ENCODE results near the gene PERM1. TPM values are rescaled to one million over a fixed set of nuclear protein-coding genes. Genes with fewer than 3 reads are reported as not detected.

The PERM1 gene
- polyA plus RNA-seq, 4 donors, result 0.23 to 0.43 (median 0.32) TPM; not detected in 1

DNA sequence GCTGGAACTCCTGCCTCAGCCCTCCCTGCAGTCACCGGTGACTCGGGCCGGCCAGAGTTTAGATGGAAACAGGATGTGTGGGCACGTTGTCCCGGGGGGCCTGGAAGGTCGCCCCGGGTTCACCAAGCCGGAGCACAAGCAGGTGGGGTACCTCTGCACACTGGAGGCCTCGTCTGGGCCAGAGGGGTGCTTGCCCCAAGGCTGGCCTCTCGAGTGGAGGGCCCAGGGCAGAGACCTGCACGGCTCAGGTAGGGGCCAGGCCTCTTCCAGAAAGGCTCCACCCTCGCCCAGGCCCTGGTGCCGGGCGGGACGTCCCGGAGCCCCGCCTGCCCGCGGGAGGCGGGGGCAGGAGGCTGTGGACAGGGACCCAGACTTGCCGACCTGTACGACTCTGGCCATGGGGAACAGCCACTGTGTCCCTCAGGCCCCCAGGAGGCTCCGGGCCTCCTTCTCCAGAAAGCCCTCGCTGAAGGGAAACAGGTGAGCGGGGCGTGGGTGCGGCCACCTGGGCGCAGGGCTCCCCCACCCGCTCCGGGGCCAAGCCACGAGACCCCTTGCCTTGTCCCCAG, 15.7 kb downstream of the PERM1 start, which contains the start of gene PLEKHN1:
Gene PLEKHN1, plus strand, starts transcription at position 348 of the 569 bp plus-strand sequence. Its CDS starts 50 bp downstream, at position 398.
- no peak for DNase-seq (ENCODE audit: low read depth in 4 of 4, low spot score in 3 of 4)

DNA sequence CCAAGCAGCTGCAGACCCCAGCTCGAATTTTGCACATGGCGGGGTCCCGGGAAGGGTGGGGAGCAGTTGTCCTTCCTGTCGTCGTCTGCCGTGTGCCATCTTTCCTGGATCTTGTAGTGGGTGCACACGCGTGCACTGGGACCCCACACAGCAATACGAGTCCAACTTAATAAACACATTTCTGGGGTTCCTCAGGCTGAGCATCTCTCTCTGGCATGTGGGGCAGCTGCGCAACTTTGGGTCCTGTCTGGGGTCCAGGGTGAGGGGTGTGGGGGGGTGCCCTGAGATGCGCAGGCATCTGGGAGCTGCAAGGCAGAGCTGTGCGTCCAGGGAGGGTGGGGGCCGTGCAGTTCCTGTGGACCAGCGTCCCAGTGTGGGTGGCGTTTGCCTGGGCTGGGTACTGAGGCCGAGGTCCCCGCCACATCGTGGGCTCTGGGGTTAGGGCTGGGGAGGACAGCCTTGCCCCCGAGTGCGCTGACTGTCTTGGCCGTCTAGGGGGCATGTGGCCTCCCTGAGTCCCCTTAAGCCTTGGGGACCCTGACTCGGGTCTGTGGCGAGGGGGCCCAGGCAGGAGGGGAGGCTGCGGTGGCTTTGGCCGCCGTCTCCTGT, 16.3 kb downstream of the PERM1 start:
- no peak for DNase-seq (ENCODE audit: low read depth in 4 of 4, low spot score in 3 of 4)

DNA sequence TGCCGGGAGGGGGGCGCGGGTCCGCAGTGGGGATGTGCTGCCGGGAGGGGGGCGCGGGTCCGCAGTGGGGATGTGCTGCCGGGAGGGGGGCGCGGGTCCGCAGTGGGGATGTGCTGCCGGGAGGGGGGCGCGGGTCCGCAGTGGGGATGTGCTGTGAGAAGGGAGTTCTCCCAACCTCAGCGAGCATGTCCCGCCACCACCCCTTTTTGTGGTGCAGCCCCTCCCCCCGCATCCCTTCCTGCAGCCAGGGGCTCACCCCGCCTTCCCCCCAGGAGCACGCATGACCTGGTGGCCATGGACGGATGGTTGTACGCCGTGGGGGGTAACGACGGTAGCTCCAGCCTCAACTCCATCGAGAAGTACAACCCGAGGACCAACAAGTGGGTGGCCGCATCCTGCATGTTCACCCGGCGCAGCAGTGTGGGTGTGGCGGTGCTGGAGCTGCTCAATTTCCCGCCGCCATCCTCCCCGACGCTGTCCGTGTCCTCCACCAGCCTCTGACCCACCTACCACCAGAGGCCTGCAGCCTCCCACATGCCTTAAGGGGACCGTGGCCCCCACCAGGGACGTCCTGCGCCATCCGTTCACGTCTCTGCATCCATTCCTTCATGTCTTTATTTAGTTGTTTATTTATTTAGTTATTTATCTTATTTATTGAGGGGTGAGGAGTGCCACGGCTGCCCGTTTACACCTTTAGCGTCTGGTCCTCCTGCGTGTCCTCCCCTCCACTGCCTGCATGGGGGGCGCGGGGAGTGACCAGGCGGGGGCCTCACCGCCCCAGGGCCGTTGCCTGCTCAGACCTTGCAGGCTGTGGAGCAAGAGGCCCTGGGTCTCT, 17.0 kb downstream of the PERM1 start:
- no peak for DNase-seq (ENCODE audit: low read depth in 4 of 4, low spot score in 3 of 4)

DNA sequence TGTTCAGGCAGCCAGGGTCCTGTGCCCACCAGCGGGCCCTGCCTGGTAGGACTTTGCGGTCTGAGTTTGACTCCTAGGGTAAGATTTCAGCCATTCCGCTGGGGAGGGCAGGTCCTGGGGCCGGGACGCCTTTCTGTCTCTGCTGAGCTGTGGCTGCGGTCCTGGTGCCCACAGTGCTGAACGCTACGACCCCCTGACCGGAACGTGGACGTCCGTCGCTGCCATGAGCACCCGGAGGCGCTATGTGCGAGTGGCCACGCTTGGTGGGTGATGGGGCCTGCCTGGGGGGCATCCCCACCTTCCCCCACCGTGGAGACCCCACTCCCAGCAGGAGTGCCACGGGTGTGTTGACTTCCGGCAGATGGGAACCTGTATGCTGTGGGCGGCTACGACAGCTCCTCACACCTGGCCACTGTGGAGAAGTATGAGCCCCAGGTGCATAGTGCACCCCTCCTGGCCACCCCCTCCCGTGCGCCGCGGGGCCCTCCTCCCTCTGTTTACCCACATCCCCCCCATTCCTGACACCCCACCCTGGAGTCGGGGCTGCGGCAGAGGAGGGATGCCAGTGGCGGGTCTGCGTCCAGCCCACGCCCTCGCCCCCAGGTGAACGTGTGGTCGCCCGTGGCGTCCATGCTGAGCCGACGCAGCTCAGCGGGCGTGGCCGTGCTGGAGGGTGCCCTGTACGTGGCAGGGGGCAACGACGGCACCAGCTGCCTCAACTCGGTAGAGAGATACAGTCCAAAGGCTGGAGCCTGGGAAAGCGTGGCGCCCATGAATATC, 18.0 kb downstream of the PERM1 start:
- DNase-seq (ENCODE audit: low read depth in 4 of 4, low spot score in 3 of 4), result no peak

DNA sequence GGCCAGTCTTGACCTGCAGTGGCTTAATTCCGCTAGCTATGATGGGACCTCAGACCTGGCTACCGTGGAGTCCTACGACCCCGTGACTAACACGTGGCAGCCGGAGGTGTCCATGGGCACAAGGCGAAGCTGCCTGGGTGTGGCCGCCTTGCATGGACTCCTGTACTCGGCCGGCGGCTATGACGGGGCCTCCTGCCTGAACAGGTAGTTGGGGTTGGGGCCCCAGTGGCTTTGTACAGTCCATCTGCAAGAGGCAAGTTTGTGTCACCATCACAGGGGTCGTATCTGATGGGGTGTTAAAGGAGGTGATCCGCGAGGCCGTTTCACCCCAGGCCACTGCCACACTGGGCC, 18.6 kb downstream of the PERM1 start:
- no peak for DNase-seq (ENCODE audit: low read depth in 4 of 4, low spot score in 3 of 4)

DNA sequence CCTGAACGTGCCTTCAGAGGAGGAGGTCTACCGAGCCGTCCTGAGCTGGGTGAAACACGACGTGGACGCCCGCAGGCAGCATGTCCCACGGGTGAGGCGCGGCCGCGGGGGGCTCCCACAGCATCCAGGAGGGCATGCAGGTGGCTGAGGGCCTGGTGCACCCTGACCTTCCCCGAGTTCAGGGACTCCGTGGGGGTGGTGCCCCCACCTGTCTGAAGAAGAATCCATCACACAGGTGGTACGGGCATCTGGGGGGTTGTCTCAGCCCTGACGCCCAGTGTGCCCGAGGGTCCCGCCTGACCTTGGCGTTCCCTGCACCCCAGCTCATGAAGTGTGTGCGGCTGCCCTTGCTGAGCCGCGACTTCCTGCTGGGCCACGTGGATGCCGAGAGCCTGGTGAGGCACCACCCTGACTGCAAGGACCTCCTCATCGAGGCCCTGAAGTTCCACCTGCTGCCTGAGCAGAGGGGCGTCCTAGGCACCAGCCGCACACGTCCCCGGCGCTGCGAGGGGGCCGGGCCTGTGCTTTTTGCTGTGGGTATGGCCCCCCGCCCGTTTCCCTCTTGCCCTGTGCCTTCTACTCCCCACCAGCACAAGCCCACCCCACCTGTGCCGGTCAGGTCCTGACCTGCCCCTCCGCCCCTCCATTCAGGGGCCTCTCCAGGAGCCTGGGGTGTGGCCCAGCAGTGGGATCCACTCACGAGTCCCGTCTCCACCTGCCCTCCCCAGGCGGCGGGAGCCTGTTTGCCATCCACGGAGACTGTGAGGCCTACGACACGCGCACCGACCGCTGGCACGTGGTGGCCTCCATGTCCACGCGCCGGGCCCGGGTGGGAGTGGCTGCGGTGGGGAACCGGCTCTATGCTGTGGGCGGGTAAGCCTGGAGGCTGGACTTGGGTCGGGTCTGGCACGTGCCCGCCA, 19.3 kb downstream of the PERM1 start:
- no peak for DNase-seq (ENCODE audit: low read depth in 4 of 4, low spot score in 3 of 4)

DNA sequence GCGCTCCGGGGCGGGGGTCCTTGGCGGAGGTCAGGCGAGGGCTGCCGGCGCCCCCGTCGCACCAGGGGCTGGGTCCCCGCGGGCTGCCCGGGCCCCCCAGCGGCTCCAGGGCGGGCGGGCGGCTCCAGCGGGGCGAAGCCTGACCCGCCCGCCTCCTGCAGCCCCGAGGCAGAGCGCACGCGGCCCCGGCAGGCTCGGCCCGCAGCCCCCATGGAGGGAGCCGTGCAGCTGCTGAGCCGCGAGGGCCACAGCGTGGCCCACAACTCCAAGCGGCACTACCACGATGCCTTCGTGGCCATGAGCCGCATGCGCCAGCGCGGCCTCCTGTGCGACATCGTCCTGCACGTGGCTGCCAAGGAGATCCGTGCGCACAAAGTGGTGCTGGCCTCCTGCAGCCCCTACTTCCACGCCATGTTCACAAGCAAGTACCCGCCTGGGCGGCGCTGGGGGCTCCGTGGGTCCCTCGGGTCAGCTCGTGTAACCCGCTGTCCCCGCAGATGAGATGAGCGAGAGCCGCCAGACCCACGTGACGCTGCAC, 20.7 kb downstream of the PERM1 start:
- no peak for DNase-seq (ENCODE audit: low read depth in 4 of 4, low spot score in 3 of 4)

DNA sequence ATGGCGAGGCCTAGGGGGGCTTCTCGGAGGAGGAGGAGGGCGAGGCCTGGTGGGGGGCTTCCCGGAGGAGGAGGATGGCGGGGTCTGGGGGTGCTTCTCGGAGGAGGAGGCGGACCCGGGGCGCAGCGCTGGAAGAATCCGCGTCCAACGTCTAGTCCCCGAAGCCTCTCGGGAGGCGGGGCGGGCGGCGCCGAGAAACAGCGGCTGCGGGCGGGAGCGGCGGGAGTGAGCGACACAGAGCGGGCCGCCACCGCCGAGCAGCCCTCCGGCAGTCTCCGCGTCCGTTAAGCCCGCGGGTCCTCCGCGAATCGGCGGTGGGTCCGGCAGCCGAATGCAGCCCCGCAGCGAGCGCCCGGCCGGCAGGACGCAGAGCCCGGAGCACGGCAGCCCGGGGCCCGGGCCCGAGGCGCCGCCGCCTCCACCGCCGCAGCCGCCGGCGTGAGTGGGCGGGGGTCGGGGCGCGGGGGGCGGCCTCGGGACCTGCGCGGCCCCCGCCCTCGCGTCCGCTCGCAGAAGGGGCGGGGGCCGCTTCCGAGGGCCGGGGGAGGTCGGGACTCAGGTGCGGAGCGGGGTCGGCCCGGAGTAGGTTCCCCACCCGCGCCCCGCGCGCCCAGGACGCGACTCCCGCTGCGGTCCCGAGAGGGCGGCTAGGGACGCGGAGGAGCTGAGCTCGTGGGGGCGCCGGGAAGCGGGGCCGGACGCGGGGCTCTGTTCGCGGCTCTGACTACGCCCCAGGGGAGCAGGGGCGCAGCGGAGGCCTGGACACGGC, 21.3 kb downstream of the PERM1 start, which contains the start of gene KLHL17:
Gene KLHL17, plus strand, starts transcription at position 222 of the 769 bp plus-strand sequence. Its CDS starts 110 bp downstream, at position 332.
- no peak for DNase-seq (ENCODE audit: low read depth in 4 of 4, low spot score in 3 of 4)

DNA sequence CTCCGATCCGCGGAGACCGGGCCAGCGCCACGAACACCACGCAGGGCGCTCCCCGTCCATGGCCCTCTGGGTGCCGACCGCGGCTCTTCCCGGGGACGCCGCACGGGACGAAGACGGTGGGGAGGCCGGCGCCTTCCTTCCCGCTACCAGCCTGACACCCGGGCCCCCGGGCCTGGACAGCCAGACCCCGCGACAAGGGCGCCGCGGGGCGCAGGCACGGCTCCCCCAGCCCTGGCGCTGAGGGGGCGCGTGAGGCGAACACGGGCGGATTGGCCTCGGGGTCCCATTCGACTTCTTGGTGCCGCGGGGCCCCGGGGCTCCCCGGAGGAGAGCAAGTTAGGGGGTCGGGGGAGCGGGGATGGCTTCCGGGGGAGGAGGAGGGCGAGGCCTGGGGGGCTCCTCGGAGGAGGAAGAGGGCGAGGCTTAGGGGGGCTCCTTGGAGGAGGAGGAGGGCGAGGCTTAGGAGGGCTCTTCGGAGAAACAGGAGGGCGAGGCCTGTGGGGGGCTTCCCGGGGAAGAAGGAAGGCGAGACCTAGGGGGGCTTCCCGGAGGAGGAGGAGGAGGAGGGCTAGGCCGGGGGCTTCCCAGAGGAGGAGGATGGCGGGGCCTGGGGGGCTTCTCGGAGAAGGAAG, 22.0 kb downstream of the PERM1 start:
- no peak for DNase-seq (ENCODE audit: low read depth in 4 of 4, low spot score in 3 of 4)

DNA sequence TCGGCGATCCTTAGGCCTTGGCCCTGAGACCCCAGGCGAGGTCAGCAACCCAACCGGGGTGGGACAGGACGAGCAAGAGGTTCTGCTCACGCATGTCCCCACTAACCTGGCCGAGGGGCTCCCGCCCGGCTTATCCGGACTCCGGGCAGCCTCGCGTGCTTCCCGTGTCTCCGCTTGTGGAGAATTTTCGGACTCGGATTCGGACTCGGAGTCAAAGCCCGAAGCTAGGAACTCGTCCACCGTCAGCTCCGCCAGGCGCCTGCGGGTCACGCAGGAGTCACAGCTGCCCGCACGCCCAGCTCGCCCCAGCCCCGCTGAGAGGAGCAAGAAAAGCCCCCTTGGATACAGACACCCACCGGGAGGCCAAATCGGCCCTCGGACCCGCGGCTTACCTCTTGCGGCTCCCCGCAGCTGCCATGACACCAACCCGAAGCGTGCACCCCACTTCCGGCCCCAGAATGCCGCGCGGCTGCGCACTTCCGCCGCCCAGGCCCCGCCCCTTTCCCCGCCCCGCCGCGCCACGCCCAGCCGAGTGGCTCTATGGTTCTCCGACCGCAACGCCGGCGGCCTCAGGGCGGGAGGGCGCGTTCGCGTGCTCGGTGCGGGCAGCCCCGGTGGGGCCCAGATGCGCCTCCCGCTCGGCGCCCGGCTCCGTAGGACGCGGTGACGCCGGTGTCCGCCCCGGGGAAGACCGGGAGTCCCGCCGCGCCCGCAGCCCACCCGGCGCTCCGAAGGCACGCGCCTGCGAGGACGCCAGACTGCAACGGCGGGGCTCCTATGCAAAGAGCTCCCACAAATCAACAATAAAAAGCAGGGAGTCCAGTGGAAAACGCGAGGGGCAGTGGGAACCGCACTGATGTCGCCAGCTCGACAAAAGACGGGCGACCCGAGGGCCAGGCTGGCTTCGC, 22.8 kb downstream of the PERM1 start, which contains the start of gene NOC2L:
Gene NOC2L, minus strand, starts transcription at position 434 of the 908 bp plus-strand sequence. Its CDS starts 16 bp downstream, at position 418.
- peak in 2 of 4 donors; percentile 74 to 81 for DNase-seq (ENCODE audit: low read depth in 4 of 4, low spot score in 3 of 4)

DNA sequence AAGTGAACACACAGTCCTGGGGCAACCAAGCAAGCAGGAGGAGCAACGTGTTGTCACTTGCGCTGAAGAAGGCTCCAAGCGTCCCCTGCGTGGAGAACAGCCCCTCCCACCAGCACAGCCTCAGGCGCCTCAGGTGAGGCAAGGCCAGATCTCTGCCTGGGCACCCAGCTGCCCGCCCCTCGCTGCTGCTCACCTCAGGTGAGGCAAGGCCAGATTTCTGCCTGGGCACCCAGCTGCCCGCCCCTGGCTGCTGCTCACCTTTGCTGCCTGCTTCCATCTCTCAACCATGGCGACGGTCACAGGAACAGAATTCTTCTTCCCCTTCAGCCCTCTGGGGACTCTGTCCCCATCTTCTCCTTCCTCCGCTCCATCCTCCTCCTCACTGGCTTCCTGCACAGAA, 25.3 kb downstream of the PERM1 start:
- no peak for DNase-seq (ENCODE audit: low read depth in 4 of 4, low spot score in 3 of 4)

DNA sequence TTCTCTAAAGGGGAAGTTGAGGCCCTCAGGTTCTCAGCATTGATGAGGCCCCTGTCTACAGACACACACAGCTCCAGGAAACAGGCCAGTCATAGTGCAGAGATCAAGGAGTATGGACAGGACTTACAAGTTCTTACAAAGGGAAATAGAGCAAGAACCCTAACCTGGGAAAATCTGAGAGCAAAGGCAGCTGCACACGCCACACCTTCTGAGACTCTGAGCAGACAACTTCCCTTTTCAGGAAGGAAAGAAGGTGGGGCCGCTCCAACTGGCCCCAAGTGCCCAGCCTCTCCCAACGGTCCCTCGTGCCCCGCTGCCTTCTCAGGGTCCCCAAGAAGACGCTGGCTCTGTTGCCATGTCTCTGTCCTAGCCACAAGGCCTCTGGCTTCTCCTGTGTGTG, 26.4 kb downstream of the PERM1 start:
- DNase-seq (ENCODE audit: low read depth in 4 of 4, low spot score in 3 of 4), result no peak

DNA sequence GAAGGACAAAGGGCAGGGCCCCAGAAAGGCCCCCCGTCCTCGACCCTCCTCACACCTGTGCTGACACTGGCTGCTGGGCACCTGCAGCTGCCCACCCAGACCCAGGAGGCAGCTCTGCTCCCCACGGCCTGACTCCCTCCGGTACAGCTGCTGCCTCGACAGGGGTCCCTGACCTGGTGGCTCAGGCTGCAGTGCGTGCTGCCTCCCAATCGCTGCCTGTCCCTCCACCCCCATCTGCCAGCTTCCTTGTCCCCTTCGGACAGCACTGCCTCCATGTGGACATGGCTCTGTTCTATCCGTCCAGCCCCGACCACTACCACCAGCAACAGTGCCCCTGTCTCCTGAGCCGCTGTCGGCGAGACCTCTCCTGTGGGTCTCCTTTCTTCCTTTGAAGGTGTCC, 27.0 kb downstream of the PERM1 start:
- no peak for DNase-seq (ENCODE audit: low read depth in 4 of 4, low spot score in 3 of 4)

DNA sequence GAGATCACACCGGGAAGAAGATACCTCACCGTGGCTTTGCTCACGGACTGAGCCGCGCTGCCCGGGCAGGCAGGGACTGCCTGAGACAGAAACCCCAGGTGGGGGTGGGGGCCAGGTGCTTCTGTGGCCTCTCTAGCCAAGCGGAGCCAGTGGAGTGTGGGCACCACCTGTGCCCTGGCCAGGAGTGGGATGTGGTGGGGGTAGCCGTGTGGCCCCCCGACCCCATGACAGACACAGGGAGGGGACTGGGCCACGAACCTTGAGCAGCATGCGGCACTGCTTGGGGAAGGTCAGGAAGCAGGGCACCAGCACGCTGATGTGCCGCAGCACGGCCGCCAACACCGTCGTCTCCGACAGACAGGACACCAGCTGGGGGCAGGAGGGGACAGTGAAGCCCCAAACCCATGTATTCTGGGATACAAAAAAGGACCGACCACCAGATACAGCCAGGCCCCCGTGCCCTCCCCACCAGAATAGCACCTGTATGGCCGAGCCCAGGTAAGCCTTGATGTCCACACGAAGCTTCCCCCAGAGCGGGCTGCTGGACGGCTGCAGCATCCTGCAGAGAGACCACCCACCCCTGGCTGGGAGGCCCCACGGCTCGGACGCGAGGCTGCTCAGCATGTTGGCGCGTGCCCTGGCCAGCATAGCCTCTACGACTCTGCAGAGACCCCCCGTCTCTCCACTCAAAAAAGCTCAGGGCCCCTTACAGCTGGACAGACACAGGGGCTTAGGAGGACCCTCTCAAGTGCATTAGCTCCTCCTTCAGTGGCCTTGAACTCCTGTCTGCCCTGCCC, 28.2 kb downstream of the PERM1 start:
- DNase-seq (ENCODE audit: low read depth in 4 of 4, low spot score in 3 of 4), result no peak

DNA sequence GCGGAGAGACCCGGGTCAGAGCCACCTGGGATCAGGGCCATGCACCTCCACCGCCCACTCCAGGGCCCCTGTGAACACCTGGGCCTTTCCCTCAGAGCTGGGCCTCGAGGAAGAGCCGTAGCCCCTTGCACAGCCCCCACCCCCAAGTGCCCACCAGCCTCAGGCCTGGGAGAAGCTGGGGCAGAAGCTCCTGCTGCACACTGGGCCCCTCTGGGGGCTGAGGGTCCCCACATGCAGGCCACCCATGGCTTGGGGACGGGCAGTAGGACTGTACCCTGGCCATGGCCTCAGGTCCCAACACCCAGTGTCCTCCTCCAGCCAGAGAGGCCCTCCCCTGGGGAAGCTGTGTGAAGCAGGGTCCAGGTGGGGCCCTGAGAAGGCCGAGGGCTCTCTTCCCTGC, 29.3 kb downstream of the PERM1 start:
- DNase-seq (ENCODE audit: low read depth in 4 of 4, low spot score in 3 of 4), result no peak

DNA sequence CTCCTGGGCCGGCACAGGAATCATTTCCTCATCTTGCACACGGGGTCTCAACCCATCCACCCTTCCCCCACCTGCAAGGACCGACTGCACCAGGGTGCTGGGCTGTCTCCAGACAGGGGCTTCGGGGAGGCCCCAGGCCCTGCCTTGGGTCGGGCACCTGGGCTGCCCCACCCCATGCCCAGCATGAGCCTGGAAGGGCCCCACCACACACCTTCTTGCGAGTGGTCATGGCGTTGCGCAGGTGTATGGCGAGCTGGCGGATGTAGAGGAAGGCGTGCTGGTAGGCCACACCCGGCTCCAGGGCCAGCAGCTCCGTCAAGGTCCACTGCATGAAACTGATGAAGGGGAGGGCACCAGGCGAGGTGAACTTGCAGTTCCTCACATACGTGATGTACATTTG, 29.7 kb downstream of the PERM1 start:
- DNase-seq (ENCODE audit: low read depth in 4 of 4, low spot score in 3 of 4), result no peak

Data from left renal pelvis (tissue), 4 donors.